H1 (cell line): ENCODE results near the gene GALNT7. TPM values are rescaled to one million over a fixed set of nuclear protein-coding genes. Genes with fewer than 3 reads are reported as not detected.

Source experiments
- CTCF ChIA-PET: fragments of 300-600 bp; sonication (Branson Sonifier 250); formaldehyde crosslinking; loops from one replicate; lab custom pipeline; 2021; ENCODE audit not compliant: partially characterized antibody; lab: Charles Lee
- POLR2A ChIA-PET: fragments of 300-600 bp; sonication (Branson Sonifier 250); formaldehyde crosslinking; loops from one replicate; lab custom pipeline; 2021; ENCODE audit warnings: inconsistent platforms; ENCODE audit not compliant: partially characterized antibody; lab: Charles Lee
- DNase-seq, 2 experiments: peaks; one replicate each; pipeline versions ENCODE4 v3.0.0 to v3.0.0-alpha.2; 2010 to 2022; ENCODE audit warnings: low spot score in 2 of 2, low read depth in 1 of 2, mixed read lengths in 1 of 2
- FAIRE-seq: peaks from 2 replicates; lab custom pipeline; 2011; peaks lifted over from hg19 to GRCh38; lab: Jason Lieb, UNC
- H2AFZ ChIP-seq: 2 replicates; pipeline ENCODE4 v1.8.1; 2012; ENCODE audit warnings: low read length, inconsistent platforms
- H2AK5ac ChIP-seq: 2 replicates; pipeline ENCODE4 v1.6.1; 2013; ENCODE audit warnings: low read depth, low read length
- H2BK120ac ChIP-seq: replicated peaks from 2 replicates; pipeline ENCODE3; 2013; ENCODE audit warnings: low read depth, low read length, inconsistent platforms
- H2BK12ac ChIP-seq: 2 replicates; pipeline ENCODE4 v1.6.1; 2013; ENCODE audit warnings: low read depth, low read length
- H2BK15ac ChIP-seq: 2 replicates; pipeline ENCODE4 v1.6.1; 2013; ENCODE audit warnings: low read length
- H2BK20ac ChIP-seq: 2 replicates; pipeline ENCODE4 v1.6.1; 2013; ENCODE audit warnings: low read length
- H2BK5ac ChIP-seq: 2 replicates; pipeline ENCODE4 v1.6.1; 2013; ENCODE audit warnings: low read depth, low read length
- H3K14ac ChIP-seq: 2 replicates; pipeline ENCODE4 v1.6.1; 2013; ENCODE audit warnings: inconsistent platforms; ENCODE audit not compliant: insufficient read length
- H3K18ac ChIP-seq: 2 replicates; pipeline ENCODE4 v1.6.1; 2013; ENCODE audit warnings: low read length; ENCODE audit errors: extremely low read depth
- H3K23ac ChIP-seq: 2 replicates; pipeline ENCODE4 v1.6.1; 2013; ENCODE audit warnings: inconsistent platforms; ENCODE audit not compliant: insufficient read length
- H3K23me2 ChIP-seq: 2 replicates; pipeline ENCODE4 v1.6.1; 2013; ENCODE audit warnings: low read depth, low read length
- H3K27ac ChIP-seq: 2 replicates; pipeline ENCODE4 v1.6.1; 2011; ENCODE audit warnings: low read depth, low read length, inconsistent platforms
- H3K27me3 ChIP-seq, 4 experiments: replicated peaks in 1 of 4; 1 replicate in 1 of 4; 2 replicates in 3 of 4; pipeline versions ENCODE4 v1.6.1 to v1.8.1; 2011 to 2013; ENCODE audit warnings: low read length in 3 of 4, mild to moderate bottlenecking in 3 of 4, inconsistent platforms in 2 of 4, mixed read lengths in 2 of 4, moderate library complexity in 1 of 4; ENCODE audit not compliant: control insufficient read depth in 3 of 4, insufficient read depth in 3 of 4; ENCODE audit errors: extremely low read depth in 1 of 4
- H3K36me3 ChIP-seq, 4 experiments: 2 replicates each; pipeline versions ENCODE4 v1.6.1 to v1.8.1; 2011 to 2013; ENCODE audit warnings: mild to moderate bottlenecking in 4 of 4, low read length in 3 of 4, moderate library complexity in 2 of 4, control low read depth in 1 of 4, inconsistent platforms in 1 of 4; ENCODE audit not compliant: insufficient read depth in 4 of 4, control insufficient read depth in 2 of 4
- H3K4ac ChIP-seq: replicated peaks from 2 replicates; pipeline ENCODE3; 2013; ENCODE audit warnings: low read length, low read depth, mixed read lengths, inconsistent platforms; ENCODE audit not compliant: insufficient read length
- H3K4me1 ChIP-seq, 4 experiments: replicated peaks in 1 of 4; 1 replicate in 1 of 4; 2 replicates in 3 of 4; pipeline versions ENCODE4 v1.6.1 to v1.8.1; 2011 to 2013; ENCODE audit warnings: low read length in 3 of 4, inconsistent platforms in 2 of 4, mixed read lengths in 1 of 4; ENCODE audit not compliant: insufficient read depth in 4 of 4, control insufficient read depth in 3 of 4
- H3K4me2 ChIP-seq, 2 experiments: 2 replicates each; pipeline versions ENCODE4 v1.6.1 to v1.8.1; 2011 to 2013; ENCODE audit warnings: low read depth in 2 of 2, low read length in 2 of 2, control low read depth in 1 of 2, inconsistent platforms in 1 of 2, mild to moderate bottlenecking in 1 of 2; ENCODE audit not compliant: insufficient read depth in 1 of 2
- H3K4me3 ChIP-seq, 4 experiments: fragments of 200-600, 300-600 bp in 1 of 4; sonication (generic), shearing (Covaris generic), sonication (Bioruptor Twin) in 1 of 4; 2 replicates each; pipeline versions ENCODE4 v1.5.1 to v1.8.1; 2011 to 2016; ENCODE audit warnings: low read length in 4 of 4, low read depth in 3 of 4, control low read depth in 2 of 4, inconsistent platforms in 2 of 4, mild to moderate bottlenecking in 2 of 4, mixed read lengths in 1 of 4, moderate library complexity in 1 of 4; ENCODE audit not compliant: insufficient read depth in 2 of 4; ENCODE audit errors: extremely low read depth in 1 of 4
- H3K56ac ChIP-seq: replicated peaks from 2 replicates; pipeline ENCODE3; 2013; ENCODE audit warnings: low read depth, mild to moderate bottlenecking, mixed read lengths, low read length, inconsistent platforms; ENCODE audit not compliant: insufficient read length
- H3K79me1 ChIP-seq: 2 replicates; pipeline ENCODE4 v1.6.1; 2013; ENCODE audit warnings: low read depth, low read length, control low read depth
- H3K79me2 ChIP-seq, 2 experiments: 2 replicates each; pipeline versions ENCODE4 v1.6.1 to v1.8.1; 2012 to 2013; ENCODE audit warnings: low read length in 2 of 2, mild to moderate bottlenecking in 2 of 2, inconsistent platforms in 1 of 2; ENCODE audit not compliant: insufficient read depth in 2 of 2, control insufficient read depth in 1 of 2
- H3K9ac ChIP-seq, 4 experiments: replicated peaks in 1 of 4; 1 replicate in 1 of 4; 2 replicates in 3 of 4; pipeline versions ENCODE4 v1.6.1 to v1.8.1; 2011 to 2013; ENCODE audit warnings: low read depth in 3 of 4, low read length in 3 of 4, control low read depth in 2 of 4, mild to moderate bottlenecking in 2 of 4, moderate library complexity in 2 of 4, inconsistent platforms in 1 of 4; ENCODE audit errors: extremely low read depth in 1 of 4
- H3K9me3 ChIP-seq, 2 experiments: 2 replicates each; pipeline versions ENCODE4 v1.6.1 to v1.8.1; 2012 to 2013; ENCODE audit warnings: mild to moderate bottlenecking in 2 of 2, moderate library complexity in 2 of 2, control low read depth in 1 of 2, inconsistent platforms in 1 of 2, low read depth in 1 of 2, low read length in 1 of 2, mixed read lengths in 1 of 2; ENCODE audit not compliant: insufficient read depth in 2 of 2
- H4K20me1 ChIP-seq, 2 experiments: replicated peaks in 1 of 2; 2 replicates each; pipeline versions ENCODE3 to v1.8.1; 2011 to 2013; ENCODE audit warnings: inconsistent platforms in 2 of 2, low read length in 2 of 2, mild to moderate bottlenecking in 1 of 2; ENCODE audit not compliant: insufficient read depth in 2 of 2, control insufficient read depth in 1 of 2
- H4K5ac ChIP-seq: 2 replicates; pipeline ENCODE4 v1.6.1; 2013; ENCODE audit warnings: low read length, low read depth, mixed read lengths, inconsistent platforms; ENCODE audit not compliant: insufficient read length
- H4K8ac ChIP-seq: 2 replicates; pipeline ENCODE4 v1.8.0; 2013; ENCODE audit warnings: mild to moderate bottlenecking, moderate library complexity, low read length, inconsistent platforms; ENCODE audit not compliant: insufficient read depth; ENCODE audit errors: extremely low read depth
- H4K91ac ChIP-seq: replicated peaks from 2 replicates; pipeline ENCODE3; 2013; ENCODE audit warnings: low read length, mixed read lengths, inconsistent platforms; ENCODE audit not compliant: insufficient read length
- CHD1 ChIP-seq: IDR thresholded peaks from 2 replicates; pipeline ENCODE4 v1.6.1; 2012; ENCODE audit warnings: low read depth, low read length, improper control_type of control experiment
- CREB1 ChIP-seq: IDR thresholded peaks from 2 replicates; pipeline ENCODE4 v1.6.1; 2012; ENCODE audit warnings: inconsistent platforms
- CTBP2 ChIP-seq: IDR thresholded peaks from 2 replicates; pipeline ENCODE4 v1.7.0; 2011; ENCODE audit warnings: borderline replicate concordance, mild to moderate bottlenecking, moderate library complexity, mixed read lengths, low read length; ENCODE audit not compliant: insufficient read depth, insufficient read length
- CTCF ChIP-seq, 3 experiments: IDR thresholded peaks; 1 replicate in 2 of 3; 2 replicates in 1 of 3; pipeline versions ENCODE4 v1.5.1 to v1.6.1; 2011; ENCODE audit warnings: low read length in 3 of 3, mild to moderate bottlenecking in 3 of 3, inconsistent platforms in 2 of 3, low read depth in 1 of 3, moderate library complexity in 1 of 3; ENCODE audit not compliant: insufficient read depth in 1 of 3; ENCODE audit errors: control extremely low read depth in 1 of 3
- EGR1 ChIP-seq: IDR thresholded peaks from 2 replicates; pipeline ENCODE4 v1.6.1; 2011; ENCODE audit warnings: low read depth, low read length, borderline replicate concordance
- EP300 ChIP-seq, 2 experiments: IDR thresholded peaks; 1 replicate in 1 of 2; 2 replicates in 1 of 2; pipeline ENCODE4 v1.6.1; 2011 to 2012; ENCODE audit warnings: low read depth in 2 of 2, low read length in 2 of 2, mild to moderate bottlenecking in 2 of 2, borderline replicate concordance in 1 of 2, inconsistent platforms in 1 of 2, moderate library complexity in 1 of 2
- EZH2 ChIP-seq: fragments of 200-600 bp; sonication (generic); IDR thresholded peaks from 2 replicates; pipeline ENCODE4 v1.7.1; 2012; ENCODE audit warnings: low read depth, mild to moderate bottlenecking, moderate library complexity, low read length, inconsistent platforms; ENCODE audit not compliant: severe bottlenecking
- KDM5A ChIP-seq: fragments of 200-600 bp; IDR thresholded peaks from 2 replicates; pipeline ENCODE4 v1.7.1; 2012; ENCODE audit warnings: mild to moderate bottlenecking, low read length, inconsistent platforms, mixed read lengths
- RXRA ChIP-seq: IDR thresholded peaks from 2 replicates; pipeline ENCODE4 v1.6.1; 2011; ENCODE audit warnings: low read depth, mild to moderate bottlenecking, low read length, moderate library complexity; ENCODE audit not compliant: insufficient read depth
- SIX5 ChIP-seq: IDR thresholded peaks from 2 replicates; pipeline ENCODE4 v1.6.1; 2011; ENCODE audit warnings: mild to moderate bottlenecking, low read depth, low read length
- SUZ12 ChIP-seq: fragments of 200-600 bp; sonication (generic); IDR thresholded peaks from 2 replicates; pipeline ENCODE4 v1.6.1; 2012; ENCODE audit warnings: mild to moderate bottlenecking, inconsistent platforms, low read length, moderate library complexity, mixed read lengths
- WGBS, 2 experiments: shearing (Covaris generic) in 1 of 2; methylation state at CpG; one replicate each; pipeline versions ENCODE4 v1.1.6 to v1.1.7; 2013 to 2015; ENCODE audit warnings: low lambda C conversion rate in 2 of 2, mixed read lengths in 2 of 2, inconsistent platforms in 1 of 2, low coverage in 1 of 2, missing lambda C conversion rate in 1 of 2; ENCODE audit not compliant: insufficient replicate concordance in 2 of 2, insufficient coverage in 1 of 2, insufficient read length in 1 of 2; ENCODE audit errors: extremely low coverage in 1 of 2, missing lambda C conversion rate in 1 of 2; 5-methylcytosine and 5-hydroxymethylcytosine counted together
- polyA plus RNA-seq, 7 experiments: library from polyadenylated mRNA; depleted of rRNA in 3 of 7; stranded (reverse) in 5 of 7; unstranded in 2 of 7; fragments of >200 nt in 5 of 7; fragments of 200-250 nt in 2 of 7; gene quantifications; 1 replicate in 5 of 7; 2 replicates in 1 of 7; 4 replicates in 1 of 7; pipeline versions ENCODE4 v1.2.1 to v1.2.3, GENCODE V29; 2011 to 2013; ENCODE audit warnings: missing spikeins in 2 of 7, mixed read lengths in 2 of 7
- total RNA-seq: library from RNA; stranded (reverse); fragmentation: NEBNext Ultra II Directional; extraction: Animal tissue kit (Norgen Biotek cat#: 25700); gene quantifications from 2 replicates; pipeline ENCODE4 v1.2.1, GENCODE V29; 2021

GALNT7 gene
- total and polyA plus RNA-seq, 2 of the 8 experiments (the other 6 are each of a cell fraction or from before 2014, with no cell fraction given), result 22.4 to 85.5 TPM

- no peak overlapping the region for H2BK5ac ChIP-seq
- H2BK12ac ChIP-seq, result no peak overlapping the region
- no peak for FAIRE-seq
- no peak overlapping the region for H3K18ac ChIP-seq
- H4K91ac ChIP-seq, result no peak overlapping the region
- H3K27ac ChIP-seq, result no peak overlapping the region
- ChIA-PET CTCF (interaction anchor here (0.8 to 2.8 kb wide), 5 partner anchors 9 to 254 kb away, joined by 4 to 19 read pairs (median 4); no protein-coding TSS in a partner anchor), POLR2A (no interaction called here)
- H4K8ac ChIP-seq, result no peak overlapping the region
- no peak overlapping the region for H3K9ac ChIP-seq
- H2BK120ac ChIP-seq, result no peak overlapping the region
- WGBS, 2 experiments, result 86% methylated on average over 2 of the region's 2 CpGs; no CpG with 5 or more reads in 1 of the 2 experiments
- peaks cover 2% of the 10 kb centered on the region; the same call in 1 of the 2 replicates for H3K23me2 ChIP-seq
- H4K5ac ChIP-seq, result no peak overlapping the region
- no peak overlapping the region for H3K14ac ChIP-seq
- no peak overlapping the region for H3K23ac ChIP-seq
- H3K4me2 ChIP-seq, result no peak overlapping the region
- H3K79me1 ChIP-seq, result peaks cover 7% of the 10 kb centered on the region
- H2BK15ac ChIP-seq, result no peak overlapping the region
- no peak for DNase-seq
- peaks cover 0 to 4% of the 10 kb centered on the region in 2 experiments for H4K20me1 ChIP-seq
- peaks cover 0 to 84% of the 10 kb centered on the region in 2 experiments; a peak in 2 of 4 replicates for H3K79me2 ChIP-seq
- H3K4me3 ChIP-seq, result no peak overlapping the region
- H3K4ac ChIP-seq, result no peak overlapping the region
- H3K4me1 ChIP-seq, result peaks cover 0 to 10% (median 5%) of the 10 kb centered on the region in 4 experiments; a peak in 4 of 7 replicates
- H3K9me3 ChIP-seq, result no peaks in the 10 kb centered on the region
- no peak overlapping the region for H3K56ac ChIP-seq
- H3K27me3 ChIP-seq, result no peaks in the 10 kb centered on the region; a peak in 1 of 7 replicates
- no peak overlapping the region for H2AK5ac ChIP-seq
- H2BK20ac ChIP-seq, result no peak overlapping the region
- H3K36me3 ChIP-seq, result no peaks in the 10 kb centered on the region
- H2AFZ ChIP-seq, result no peak overlapping the region
- no peak for TF ChIP-seq CREB1
- no peak for TF ChIP-seq EZH2
- TF ChIP-seq EGR1, result no peak
- TF ChIP-seq EP300 (IDR thresholded peaks at IDR 0.05; ENCODE audit: borderline replicate concordance in 1 of 2, low read depth in 2 of 2, low read length in 2 of 2), result no peak
- no peak for TF ChIP-seq CHD1
- no peak for TF ChIP-seq RXRA
- no peak for TF ChIP-seq CTCF (IDR thresholded peaks at IDR 0.05; ENCODE audit: control extremely low read depth in 1 of 3, insufficient read depth in 1 of 3, low read depth in 1 of 3, low read length in 3 of 3)
- TF ChIP-seq SUZ12, result no peak
- TF ChIP-seq KDM5A, result no peak
- no peak for TF ChIP-seq SIX5
- no peak for TF ChIP-seq CTBP2
Observed at GRCh38 chr4:173267711-173268110, 99.1 kb downstream of the GALNT7 start.
